DND-41 (cell line): ENCODE data around the gene ATP1B3.

Source experiments
- ATAC-seq: fragments of 200-7000 bp; cut with Tn5 transposase; 3 replicates; pipeline ENCODE4 v1.9.1; 2021; ENCODE audit warnings: low read depth; ENCODE audit not compliant: insufficient read depth
- DNase-seq: peaks from one replicate; pipeline ENCODE4 v3.0.0-alpha.2; 2020
- H2AFZ ChIP-seq: 2 replicates; pipeline ENCODE4 v1.6.0; 2012; ENCODE audit warnings: low read depth, low read length
- H3K27ac ChIP-seq: 2 replicates; pipeline ENCODE4 v1.5.1; 2012; ENCODE audit warnings: low read length, inconsistent platforms
- H3K27me3 ChIP-seq: fragments of 200-600 bp; sonication (generic); 2 replicates; pipeline ENCODE4 v1.6.0; 2012; ENCODE audit warnings: low read length, mild to moderate bottlenecking, inconsistent platforms; ENCODE audit not compliant: insufficient read depth, poor library complexity
- H3K36me3 ChIP-seq: 2 replicates; pipeline ENCODE4 v1.5.1; 2012; ENCODE audit warnings: low read length, inconsistent platforms; ENCODE audit not compliant: insufficient read depth
- H3K4me1 ChIP-seq: 2 replicates; pipeline ENCODE4 v1.5.1; 2012; ENCODE audit warnings: mild to moderate bottlenecking, low read length; ENCODE audit not compliant: insufficient read depth
- H3K4me2 ChIP-seq: 2 replicates; pipeline ENCODE4 v1.6.0; 2012; ENCODE audit warnings: mild to moderate bottlenecking, moderate library complexity, low read length, inconsistent platforms; ENCODE audit not compliant: insufficient read depth
- H3K4me3 ChIP-seq, 2 experiments: fragments of 200-600 bp in 1 of 2; shearing (Covaris generic) in 1 of 2; 2 replicates each; pipeline ENCODE4 v1.5.1; 2012 to 2016; ENCODE audit warnings: inconsistent platforms in 2 of 2, low read length in 2 of 2, mild to moderate bottlenecking in 2 of 2, low read depth in 1 of 2, moderate library complexity in 1 of 2
- H3K79me2 ChIP-seq: 2 replicates; pipeline ENCODE4 v1.6.0; 2012; ENCODE audit warnings: low read length, inconsistent platforms; ENCODE audit not compliant: insufficient read depth
- H3K9ac ChIP-seq: 2 replicates; pipeline ENCODE4 v1.6.0; 2012; ENCODE audit warnings: low read depth, mild to moderate bottlenecking, inconsistent platforms, low read length, moderate library complexity
- H3K9me3 ChIP-seq: 2 replicates; pipeline ENCODE4 v1.5.1; 2012; ENCODE audit warnings: low read length, moderate library complexity, mild to moderate bottlenecking, inconsistent platforms; ENCODE audit not compliant: insufficient read depth, severe bottlenecking
- H4K20me1 ChIP-seq: 2 replicates; pipeline ENCODE4 v1.6.0; 2012; ENCODE audit warnings: low read length; ENCODE audit not compliant: insufficient read depth
- CTCF ChIP-seq: IDR thresholded peaks from 2 replicates; pipeline ENCODE4 v1.5.1; 2012; ENCODE audit warnings: borderline replicate concordance, low read length, moderate library complexity, mild to moderate bottlenecking; ENCODE audit not compliant: poor library complexity, severe bottlenecking; ENCODE audit errors: extremely low read depth
- EZH2 ChIP-seq: IDR thresholded peaks from 3 replicates; pipeline ENCODE4 v1.6.1; 2012; ENCODE audit warnings: borderline replicate concordance, low read depth, mild to moderate bottlenecking, moderate library complexity, low read length, inconsistent platforms; ENCODE audit not compliant: severe bottlenecking

Gene ATP1B3

GRCh38 chr3:141913150-141913811 is 36.8 kb downstream of the ATP1B3 start:
- Histone ChIP-seq H3K36me3 (peaks cover 88% of the 10 kb centered on the region), H3K9ac (no peak overlapping the region), H3K27me3 (no peaks in the 10 kb centered on the region), H3K4me2 (no peak overlapping the region), H2AFZ (no peak overlapping the region), H3K4me1 (no peaks in the 10 kb centered on the region), H3K27ac (no peak overlapping the region), H3K4me3 (no peak overlapping the region), H3K79me2 (peaks cover 3% of the 10 kb centered on the region), H4K20me1 (no peaks in the 10 kb centered on the region), H3K9me3 (no peaks in the 10 kb centered on the region)
- DNase-seq, result peak; percentile 62
- TF ChIP-seq CTCF, result peak; percentile 80
- TF ChIP-seq EZH2, result no peak
- ATAC-seq, result peak; percentile 87

DNA sequence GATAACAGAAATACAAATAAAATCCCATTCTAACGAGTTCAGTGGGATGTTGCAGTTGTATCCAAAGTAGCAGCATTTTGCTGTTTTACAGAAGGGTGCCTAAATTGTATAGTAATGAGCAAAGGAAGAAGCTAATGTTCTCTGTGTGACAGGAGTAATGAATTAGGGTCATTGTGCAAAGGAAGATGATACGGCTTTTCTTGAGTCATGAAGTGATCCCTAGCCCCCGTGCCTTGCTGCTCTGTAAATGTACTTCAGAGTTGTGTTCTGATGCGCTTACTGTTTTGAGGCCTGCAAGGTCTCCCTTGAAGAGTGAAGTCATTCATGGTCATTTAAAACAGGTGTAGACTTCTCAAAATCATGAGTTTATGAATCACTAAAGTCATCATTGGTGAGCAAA is 37.9 kb downstream of the ATP1B3 start:
- Histone ChIP-seq H3K36me3 (peaks cover 84% of the 10 kb centered on the region), H3K9me3 (no peaks in the 10 kb centered on the region), H3K4me3 (no peak overlapping the region), H4K20me1 (no peaks in the 10 kb centered on the region), H3K27me3 (no peaks in the 10 kb centered on the region), H3K79me2 (0 out of 2 replicates have a peak, but pooled peaks cover 3% of the 10 kb centered on the region), H3K27ac (no peak overlapping the region), H2AFZ (no peak overlapping the region), H3K9ac (no peak overlapping the region), H3K4me2 (no peak overlapping the region), H3K4me1 (no peaks in the 10 kb centered on the region)
- no peak for ATAC-seq
- TF ChIP-seq EZH2 (no peak), CTCF (no peak)
- DNase-seq, result no peak

DNA sequence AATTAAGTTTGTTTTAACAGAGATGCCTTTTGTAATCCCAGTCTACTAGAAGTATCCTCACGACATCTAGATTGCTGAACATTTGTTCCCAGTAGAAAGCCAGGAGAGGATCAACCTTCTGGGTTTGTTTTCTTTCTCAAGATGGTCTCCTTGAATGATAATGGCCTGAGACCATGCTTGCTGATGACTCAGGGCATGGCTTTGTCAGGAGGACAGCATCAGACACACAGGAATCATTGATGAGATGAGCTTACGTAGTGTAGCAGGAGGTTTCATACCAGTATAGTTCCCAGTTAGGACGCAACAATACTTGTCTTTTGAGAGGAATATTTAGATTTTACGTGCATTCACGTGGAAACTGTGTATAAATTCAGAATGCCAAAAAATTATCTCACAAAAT is 38.6 kb downstream of the ATP1B3 start:
- Histone ChIP-seq H3K4me3 (no peak overlapping the region), H3K36me3 (peaks cover 84% of the 10 kb centered on the region), H3K4me1 (no peaks in the 10 kb centered on the region), H3K4me2 (no peak overlapping the region), H3K27ac (no peak overlapping the region), H3K9me3 (no peaks in the 10 kb centered on the region), H3K79me2 (peaks cover 4% of the 10 kb centered on the region), H3K27me3 (no peaks in the 10 kb centered on the region), H2AFZ (no peak overlapping the region), H3K9ac (no peak overlapping the region), H4K20me1 (no peaks in the 10 kb centered on the region)
- TF ChIP-seq EZH2, result no peak
- no peak for TF ChIP-seq CTCF
- ATAC-seq, result no peak
- DNase-seq, result no peak
